ENCODE measurements around the gene SLAIN2.
A peak's percentile ranks its signal among the peaks of the same experiment; 100 is the strongest.
"Not testable (repeated sequence)": the region's sequence is repeated elsewhere in the genome, so short reads cannot be mapped to it uniquely, and the experiment has no call there.

Gene SLAIN2

DNA sequence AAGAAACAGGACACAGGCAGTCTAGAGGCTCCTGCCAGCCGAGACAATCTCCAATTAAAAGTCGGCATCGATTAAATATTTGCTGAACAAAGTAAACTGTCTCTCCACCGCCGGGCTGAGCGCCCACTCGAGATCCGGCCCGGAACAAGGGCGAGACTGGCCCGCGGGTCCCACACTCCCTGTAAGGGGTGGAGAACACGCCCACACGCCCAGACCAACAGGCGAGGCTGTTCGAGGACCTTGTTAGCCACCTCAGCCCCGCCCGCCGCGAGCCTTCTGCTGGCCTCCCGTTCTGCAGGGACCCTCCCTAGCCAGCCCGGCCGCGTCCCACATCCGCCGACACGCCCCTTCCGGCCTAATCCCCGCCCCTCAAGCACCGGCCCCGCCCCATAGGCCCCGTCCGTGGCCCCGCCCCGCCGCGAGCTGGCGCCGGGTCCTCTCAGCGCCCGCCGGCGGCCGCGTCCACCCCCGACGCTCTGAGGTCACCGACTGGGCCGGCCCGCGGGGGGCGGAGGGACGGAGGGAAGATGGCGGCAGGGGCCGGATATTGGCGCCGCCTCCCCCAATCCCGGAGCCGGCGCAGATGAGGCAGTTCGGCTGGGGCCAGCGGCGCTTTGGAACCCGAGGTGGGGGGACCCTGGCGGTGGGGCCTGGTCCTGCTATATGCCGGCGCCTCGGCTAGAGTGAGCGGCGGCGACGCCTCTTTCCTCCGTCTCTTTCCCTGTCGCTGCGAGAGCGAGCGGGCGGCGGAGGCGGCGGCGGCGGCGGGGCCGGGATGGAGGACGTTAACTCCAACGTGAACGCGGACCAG lies at the start of gene SLAIN2:
TSS of gene SLAIN2 (plus strand) at position 565 of the 811 bp plus-strand sequence. CDS start at position 776, 211 bp downstream.
- peak; percentile 93 for DNase-seq

DNA sequence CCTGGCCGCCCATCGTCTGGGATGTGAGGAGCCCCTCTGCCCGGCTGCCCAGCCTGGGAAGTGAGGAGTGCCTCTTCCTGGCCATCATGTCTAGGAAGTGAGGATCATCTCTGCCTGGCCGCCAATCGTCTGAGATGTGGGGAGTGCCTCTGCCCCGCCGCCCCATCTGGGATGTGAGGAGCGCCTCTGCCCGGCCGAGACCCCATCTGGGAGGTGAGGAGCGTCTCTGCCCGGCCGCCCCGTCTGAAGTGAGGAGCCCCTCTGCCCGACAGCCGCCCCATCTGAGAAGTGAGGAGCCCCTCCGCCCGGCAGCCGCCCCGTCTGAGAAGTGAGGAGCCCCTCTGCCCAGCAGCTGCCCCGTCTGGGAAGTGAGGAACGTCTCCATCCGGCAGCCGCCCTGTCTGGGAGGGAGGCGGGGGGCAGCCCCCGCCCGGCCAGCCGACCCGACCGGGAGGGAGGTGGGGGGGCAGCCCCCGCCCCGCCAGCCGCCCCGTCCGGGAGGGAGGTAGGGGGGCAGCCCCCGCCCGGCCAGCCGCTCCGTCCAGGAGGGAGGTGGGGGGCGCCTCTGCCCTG lies 49.0 kb upstream of the SLAIN2 start:
- not testable (repeated sequence) for DNase-seq

DNA sequence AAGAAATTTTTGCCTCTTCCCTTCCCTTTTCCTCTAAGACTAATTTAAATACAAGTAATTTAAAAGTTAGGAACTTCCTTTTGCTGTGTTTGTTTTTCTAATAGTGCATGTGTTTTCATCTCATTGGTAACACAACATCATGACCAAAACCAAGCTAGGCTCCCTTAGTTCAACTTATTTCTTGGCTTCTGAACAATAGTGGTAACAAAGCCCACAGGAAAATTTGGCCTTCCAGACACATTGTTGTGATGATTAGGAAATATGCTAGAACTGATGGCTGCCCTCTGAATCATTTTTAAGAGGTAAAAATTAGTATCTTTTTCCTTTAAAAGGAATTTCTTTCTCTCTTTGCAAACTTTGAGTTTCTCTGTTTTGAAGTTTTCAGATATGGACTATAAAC lies 46.2 kb upstream of the SLAIN2 start:
- DNase-seq: no peak

DNA sequence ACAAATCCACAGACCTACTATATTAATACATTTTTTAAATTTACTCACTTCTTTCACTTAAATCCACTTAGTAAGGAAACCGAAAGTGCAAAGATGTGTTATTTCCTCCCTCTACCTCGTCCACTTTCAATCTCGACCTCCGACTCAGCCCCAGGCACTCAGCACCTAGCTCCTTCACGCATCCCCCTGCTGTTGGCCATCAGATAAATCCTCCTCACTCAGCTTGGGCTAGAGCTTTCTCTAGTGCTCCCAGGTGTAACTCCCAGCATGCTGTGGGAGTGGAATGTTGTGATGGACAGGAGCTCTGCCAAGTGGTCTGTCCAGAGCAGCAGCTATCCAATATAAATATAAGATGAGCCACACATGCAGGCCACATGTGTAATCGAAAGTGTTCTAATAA lies 45.0 kb upstream of the SLAIN2 start:
- DNase-seq: no peak

DNA sequence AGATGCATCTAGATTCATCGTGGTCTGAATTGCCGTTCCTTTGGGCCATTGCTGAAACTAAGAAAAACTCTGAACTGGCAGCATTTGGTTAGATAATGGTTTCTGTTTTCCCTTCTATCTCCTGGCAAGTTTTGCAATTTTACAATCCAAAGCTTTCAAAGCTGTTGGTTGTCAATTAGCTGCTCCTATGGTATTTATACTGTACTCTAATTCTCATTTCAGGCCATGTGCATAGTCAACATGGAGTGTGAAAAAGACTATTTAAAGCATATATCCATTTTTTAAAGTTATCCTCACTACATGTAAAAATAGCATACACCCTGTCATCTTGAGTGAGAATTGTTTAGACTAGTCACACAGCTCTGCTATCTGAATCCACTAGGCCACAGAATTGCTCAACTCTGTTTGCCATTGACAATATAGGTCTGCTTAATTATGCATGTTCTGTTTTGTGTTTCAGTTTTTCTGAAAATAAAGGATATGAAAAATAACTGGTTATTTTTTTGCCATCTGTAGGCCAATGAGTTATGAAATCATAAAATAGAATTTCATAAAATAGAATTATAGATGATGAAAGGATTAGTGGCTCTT lies 44.0 kb upstream of the SLAIN2 start:
- no peak for DNase-seq

DNA sequence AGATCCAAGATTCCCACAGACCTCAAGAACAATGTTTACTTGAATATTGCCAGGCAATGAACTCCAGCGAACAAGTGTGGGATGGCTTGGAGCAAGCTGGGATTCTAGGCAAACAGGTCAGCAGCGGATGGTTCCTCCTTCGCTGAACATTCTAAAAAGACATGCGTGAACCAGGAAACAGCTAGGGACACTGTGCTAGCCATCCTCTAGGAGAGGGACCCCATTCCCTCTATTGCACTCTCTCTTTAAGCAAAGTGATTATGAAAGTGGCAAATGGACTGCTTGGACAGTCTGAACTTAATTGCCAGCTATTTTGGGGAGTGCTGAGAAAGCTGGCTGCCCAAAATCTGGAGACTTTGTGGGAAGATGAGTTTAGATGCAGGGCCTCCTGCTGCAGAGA lies 41.8 kb upstream of the SLAIN2 start:
- DNase-seq: no peak

DNA sequence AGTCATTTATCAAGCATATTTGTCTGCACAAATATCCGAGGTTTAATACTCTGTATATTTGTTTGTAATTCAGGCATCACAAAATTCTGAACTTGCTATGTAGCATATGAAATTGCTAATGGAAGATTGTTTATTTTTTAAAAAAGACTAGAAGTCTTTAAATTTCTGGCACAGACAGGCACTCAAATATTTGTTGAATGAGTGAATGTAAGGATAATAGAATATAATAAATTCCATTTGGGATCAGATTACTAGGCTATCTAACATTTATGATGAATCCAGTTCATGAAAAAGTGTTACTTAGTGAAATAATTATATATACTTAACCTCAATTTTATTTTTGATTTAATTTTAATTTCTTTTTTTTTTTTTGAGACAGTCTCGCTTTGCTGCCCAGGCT lies 41.3 kb upstream of the SLAIN2 start:
- DNase-seq: no peak

DNA sequence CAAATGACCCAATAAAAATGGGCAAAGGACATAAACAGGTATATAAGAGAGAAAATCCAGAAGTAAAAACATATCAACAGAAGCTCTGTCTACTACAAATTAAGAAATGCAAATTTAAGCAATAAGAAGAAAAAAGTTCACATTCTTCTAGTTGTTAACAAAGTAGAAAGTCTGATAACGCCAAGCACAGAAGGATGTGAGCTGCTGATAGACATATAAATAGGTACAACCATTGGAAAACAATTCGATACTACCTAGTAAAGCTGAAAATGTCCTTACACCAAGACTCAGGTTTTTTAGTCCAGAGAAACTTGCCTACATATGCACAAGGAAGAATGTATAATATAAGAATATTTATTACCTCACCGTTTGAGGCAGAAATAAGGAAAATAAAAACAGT lies 35.8 kb upstream of the SLAIN2 start:
- DNase-seq: no peak

DNA sequence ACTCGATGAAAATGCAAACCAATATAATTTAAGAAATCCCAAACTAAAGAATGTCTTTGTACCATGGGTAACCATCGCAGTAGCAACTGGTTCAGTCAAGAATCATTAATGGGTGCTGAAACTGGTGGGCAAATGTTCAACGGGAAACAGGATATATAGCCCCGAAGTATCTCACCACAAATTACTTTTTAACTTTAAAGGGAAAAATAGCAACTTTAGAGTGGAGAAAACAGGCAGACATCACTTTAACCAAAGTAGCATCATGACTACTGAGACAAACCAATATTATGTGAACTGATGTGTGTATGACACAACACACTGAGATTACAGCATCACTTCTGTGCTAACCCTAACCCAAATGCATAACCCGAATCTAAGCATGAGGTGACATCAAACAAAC lies 33.8 kb upstream of the SLAIN2 start:
- no peak for DNase-seq

DNA sequence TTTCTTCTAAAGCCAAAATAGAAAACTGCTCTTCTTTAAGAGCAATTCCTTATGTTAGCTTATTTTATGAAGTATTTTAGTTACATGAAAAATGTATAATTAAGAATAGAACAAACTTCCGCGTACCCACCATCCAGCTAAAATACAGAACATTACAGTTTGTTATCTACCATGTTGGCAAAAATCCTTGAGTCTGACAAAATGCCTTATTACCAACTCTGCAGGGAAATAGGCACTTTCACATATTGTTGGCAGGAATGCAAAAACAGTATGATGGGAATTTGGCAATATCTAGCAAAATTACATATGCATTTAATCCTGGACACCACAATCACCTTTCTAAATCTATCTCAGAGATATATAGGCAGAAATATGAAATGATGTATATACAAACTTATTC lies 32.4 kb upstream of the SLAIN2 start:
- DNase-seq: no peak

DNA sequence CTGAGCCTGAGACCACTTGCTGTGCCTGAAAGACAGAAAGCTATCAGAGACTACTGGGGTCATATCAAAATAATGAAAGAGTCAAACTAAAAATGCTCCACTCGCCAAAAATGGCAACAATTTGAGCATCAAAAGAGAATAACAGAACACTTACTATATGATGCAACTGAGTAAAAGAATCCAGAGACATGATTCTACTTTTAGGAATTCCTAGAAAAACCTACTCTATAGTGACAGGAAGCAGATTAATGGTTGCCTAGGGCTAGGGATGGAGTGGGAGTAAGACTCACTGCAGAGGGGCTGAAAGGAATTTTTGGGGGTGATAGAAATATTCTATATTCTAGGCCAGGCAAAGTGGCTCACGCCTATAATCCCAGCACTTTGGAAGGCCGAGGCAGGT lies 29.4 kb upstream of the SLAIN2 start:
- DNase-seq: no peak

DNA sequence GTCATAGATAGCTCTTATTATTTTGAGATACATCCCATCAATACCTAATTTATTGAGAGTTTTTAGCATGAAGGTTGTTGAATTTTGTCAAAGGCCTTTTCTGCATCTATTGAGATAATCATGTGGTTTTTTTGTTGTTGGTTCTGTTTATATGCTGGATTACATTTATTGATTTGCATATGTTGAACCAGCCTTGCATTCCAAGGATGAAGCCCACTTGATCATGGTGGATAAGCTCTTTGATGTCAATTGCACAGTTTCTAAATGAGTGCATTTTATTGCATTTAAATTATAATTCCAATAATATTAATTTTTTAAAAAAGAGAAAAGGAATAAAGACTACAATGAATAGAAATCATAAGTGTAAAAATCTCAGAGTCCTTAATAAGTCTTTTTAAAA lies 26.6 kb upstream of the SLAIN2 start:
- not testable (repeated sequence) for DNase-seq

DNA sequence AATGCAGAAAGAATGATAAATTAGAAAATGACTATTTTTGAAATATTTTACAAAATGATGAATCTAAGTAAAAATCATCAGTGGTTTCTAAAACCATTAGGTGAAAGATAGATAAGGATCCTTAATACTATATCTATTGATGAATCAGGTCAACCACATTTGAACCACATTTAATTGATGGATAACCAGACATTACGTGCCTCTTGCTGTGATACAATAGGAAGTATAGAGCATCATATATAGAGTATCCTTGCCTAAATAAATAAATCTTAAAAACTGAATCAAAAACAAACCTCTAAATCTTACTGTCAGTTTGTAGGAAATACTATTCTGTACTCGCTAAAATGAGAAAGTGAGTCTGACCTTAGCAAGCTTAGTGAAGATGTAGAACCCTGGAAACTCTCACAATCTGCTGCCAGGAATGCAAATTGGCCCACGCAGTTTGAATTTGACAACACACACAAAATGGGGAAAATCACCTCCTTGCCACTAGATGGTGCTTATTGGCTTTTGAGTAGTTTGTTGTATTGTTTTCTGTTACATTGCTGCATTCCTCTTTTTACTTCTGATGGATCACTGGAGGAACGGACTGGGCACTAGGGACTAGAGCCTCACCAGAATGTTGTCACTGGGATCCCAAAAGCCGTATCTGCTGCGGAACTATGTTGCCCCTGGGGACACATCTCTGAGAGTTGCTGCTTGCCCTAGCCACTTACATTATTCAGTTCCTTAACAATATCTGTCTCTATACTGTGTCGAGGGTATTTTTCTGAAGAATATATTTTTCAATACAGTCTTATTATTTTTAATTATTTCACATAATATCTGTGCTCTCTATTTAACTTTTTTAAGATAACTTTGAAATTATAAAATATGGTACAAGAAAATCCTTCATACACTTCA lies 25.4 kb upstream of the SLAIN2 start:
- no peak for DNase-seq

DNA sequence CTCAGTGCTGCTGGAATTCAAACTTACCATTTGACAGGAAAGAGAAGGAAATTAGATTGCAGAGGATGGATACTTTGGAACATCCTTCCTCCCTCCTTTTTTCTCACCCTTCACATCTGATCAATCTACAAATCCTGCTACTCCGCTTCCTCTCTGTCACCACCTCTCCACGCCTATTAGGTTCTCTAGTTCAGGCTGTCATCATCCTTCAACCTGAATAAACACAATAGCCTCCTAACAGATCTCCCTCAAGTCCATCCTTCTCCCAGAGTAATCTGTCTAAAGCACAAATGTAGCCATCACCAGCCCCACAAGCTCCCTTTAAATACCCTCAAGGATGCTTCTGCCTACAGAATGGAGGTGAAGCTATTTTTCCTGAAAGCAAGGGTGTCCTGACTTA lies 20.0 kb upstream of the SLAIN2 start:
- DNase-seq: no peak

DNA sequence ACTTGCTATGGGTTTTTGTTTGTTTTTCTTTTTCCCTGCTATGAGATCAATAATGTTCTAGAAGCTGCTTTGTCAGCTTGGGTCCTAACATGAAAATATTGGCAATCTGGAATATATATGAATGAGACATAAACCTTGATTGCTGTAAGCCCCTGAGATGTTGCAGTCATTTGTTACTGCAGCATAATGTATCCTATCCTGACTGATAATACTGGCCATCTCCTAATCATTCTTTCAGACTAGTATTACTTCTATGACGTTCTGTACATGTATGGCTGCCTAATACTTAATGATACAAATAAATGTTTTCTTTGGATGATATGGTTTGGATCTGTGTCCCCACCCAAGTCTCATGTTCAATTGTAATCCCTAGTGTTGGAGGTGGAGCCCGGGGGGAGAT lies 19.3 kb upstream of the SLAIN2 start:
- DNase-seq: no peak

DNA sequence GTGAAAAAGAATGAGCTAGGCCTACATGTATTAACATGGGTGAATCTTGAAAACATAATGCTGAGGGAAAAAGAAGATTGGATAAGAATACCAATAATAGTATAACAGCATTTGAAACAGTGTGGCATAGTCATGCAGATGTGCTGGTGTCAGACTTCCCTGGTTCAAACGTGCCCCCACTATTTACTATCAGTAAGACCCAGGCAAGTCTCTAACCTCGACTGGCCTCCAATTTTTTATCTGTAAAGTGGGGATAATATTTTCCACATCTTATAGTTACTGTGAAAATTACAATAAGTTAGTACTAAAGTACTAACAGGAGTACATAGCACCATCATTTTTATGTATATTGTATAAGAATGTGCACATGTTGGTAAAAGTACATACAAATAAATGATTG lies 17.0 kb upstream of the SLAIN2 start:
- no peak for DNase-seq

DNA sequence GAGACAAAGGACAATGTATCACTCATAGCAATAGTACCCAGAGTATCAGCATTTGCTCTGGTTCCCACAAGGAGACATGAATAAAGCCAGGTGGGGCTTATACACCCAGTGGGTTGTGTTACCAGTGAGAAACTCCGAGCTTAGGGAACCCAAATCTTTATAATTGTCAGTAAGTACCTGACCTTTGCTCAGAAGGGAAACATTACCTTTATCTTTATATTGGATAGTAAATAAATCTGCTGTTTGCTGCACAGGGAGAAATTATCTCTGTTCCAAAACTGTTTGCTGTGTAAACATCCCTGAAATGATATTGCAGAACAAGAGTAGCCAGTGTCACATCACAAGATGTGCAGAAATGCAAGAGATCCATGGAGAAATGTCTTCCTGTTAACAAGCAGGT lies 12.1 kb upstream of the SLAIN2 start:
- no peak for DNase-seq

DNA sequence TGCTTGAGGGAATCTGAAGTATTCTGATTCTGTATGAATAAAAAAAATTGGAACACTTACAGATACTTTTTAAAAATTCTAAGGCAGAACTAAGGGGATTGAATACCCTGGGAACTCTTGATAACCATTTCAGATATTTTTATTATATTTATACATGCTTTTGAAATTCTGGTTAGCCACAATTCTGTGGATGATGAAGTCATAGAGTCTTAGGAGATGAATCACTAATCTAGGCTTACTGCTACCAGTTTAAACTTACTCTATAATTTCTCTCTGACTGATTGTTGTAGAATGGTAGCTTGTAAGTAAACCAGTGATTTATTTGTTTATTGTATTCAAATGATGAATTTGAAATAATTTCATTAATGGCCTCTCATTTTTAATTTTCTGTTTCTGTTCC lies 11.4 kb upstream of the SLAIN2 start:
- DNase-seq: no peak

DNA sequence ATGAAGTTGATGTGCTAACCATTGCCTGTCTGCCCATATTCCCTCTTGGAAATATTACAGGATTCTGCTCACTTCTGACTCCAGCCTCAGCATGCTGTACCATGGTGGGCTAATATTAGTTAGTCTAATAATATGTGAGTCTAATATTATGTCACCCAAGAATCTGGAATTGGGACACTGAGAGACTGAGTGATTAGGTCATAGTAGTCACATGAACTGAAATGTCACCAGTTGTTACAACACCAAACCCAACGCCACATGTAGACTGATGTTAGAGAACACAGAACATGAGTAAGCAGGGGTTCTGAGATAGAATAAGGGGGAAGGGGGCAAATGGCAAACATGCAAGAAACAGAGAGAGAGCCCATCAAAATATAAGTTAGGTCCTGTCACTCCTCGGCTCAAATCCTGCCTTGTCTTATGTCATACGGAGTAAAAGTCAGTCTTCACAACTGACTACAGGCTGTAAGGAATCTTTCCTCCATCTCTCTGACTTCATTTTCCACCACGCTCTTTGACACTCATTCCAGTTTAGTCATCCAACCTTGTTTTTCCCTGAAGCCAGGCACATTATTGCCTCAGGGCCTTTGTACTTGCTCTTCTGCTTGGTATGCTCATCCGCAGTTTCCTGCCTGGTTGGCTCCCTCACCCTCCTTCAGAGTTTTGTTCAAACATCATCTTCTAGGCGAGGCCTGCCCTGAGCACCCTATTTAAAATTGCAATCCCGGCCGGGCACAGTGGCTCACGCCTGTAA lies 9.6 kb upstream of the SLAIN2 start:
- DNase-seq: no peak

DNA sequence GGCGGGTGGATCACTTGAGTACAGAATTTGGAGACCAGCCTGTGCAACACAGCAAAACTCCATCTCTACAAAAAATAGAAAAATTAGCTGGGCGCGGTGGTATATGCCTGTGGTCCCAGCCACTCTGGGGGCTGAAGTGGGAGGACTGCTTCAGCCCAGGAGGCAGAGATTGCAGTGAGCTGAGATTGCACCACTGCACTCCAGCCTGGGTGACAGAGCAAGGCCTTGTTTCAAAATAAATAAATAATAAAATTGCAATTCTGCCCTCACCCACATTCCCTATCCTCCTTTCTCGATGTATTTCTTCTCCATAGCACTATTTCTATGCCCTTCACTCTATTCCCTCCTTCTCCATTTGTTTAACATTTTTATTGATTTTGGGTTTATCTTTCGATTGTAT lies 8.7 kb upstream of the SLAIN2 start:
- DNase-seq: no peak

DNA sequence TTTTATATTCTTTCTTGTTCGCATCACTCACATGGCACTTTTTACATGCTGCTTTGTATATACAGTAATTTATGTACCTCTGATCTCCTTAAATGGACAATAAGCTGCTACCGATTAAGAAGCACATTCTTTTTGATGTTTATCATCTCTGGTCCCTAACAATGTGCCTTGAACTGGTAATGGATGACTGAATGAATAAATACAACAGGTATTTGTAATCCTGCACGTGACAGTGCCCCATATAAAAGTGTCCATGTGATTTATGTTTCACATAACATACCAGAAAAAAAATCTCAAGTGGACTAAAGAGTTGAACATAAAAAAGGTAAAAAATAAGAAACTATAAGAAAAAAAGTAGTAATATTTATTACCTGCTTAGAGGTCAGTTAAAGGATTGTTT lies 7.7 kb upstream of the SLAIN2 start:
- DNase-seq: no peak

DNA sequence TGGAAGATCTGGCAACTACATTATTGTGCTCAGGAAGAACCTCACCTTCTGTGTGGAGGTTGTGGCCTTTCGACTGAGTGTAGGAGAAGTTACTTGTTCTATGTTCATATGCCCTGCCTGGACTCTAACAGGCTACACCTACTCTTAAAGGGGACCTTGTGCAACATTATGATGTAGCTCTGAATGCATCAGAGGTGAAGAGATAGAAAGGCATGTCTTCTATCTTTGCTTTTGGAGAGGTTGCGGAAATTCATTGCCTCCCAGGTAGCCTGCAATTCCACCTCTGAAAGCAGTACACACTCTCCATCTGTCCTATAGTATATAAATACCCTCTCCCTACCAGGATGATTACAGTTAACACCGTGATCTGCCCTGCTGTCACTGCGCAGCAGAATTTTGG lies 7.1 kb upstream of the SLAIN2 start:
- DNase-seq: no peak

DNA sequence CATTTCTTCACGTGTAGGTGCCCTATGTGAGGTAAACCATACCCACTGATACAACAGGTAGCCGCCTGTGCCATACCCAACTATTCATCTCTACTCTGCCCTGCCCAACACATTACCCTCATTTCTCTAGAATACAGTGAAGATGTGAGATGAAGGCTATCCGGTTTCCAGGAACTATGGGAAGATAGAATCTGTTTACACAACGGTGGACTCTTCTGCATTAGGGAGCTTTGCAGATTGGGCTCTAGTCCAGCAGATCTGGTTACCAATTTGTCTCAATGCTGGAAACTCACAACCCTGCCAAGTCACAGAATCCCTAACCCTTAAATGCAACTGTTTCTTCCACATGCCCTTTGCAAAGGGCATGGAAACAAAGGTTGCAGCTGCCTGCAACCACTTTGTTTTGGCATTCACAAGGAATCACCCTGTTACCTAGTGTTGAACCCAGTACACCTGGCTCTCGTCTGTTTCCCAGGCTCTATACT lies 6.4 kb upstream of the SLAIN2 start:
- peak; percentile 12 for DNase-seq

All from NCI-H510A (cell line).